Gastroesophageal sphincter (tissue), 3 donors: ENCODE data around the gene PLCL1.

Source experiments
- EP300 ChIP-seq: sonication (generic); formaldehyde crosslinking; IDR thresholded peaks from one replicate; pipeline ENCODE4 v1.6.1; 2017; ENCODE audit warnings: antibody characterized with exemption, mild to moderate bottlenecking
- POLR2A ChIP-seq, 2 donors: fragments of 450-650 bp; IDR thresholded peaks; one replicate each; pipeline ENCODE4 v1.6.1; 2017; ENCODE audit warnings: antibody characterized with exemption in 2 of 2, mild to moderate bottlenecking in 2 of 2, moderate library complexity in 1 of 2
- POLR2AphosphoS5 ChIP-seq: sonication (generic); formaldehyde crosslinking; IDR thresholded peaks from one replicate; pipeline ENCODE4 v1.6.1; 2017; ENCODE audit warnings: antibody characterized with exemption
- TF ChIP-seq, protein P1 (sequence below), 4 experiments: fragments of 200-600 bp in 2 of 4; fragments of 450-650 bp in 2 of 4; sonication (generic) in 1 of 4; IDR thresholded peaks; one replicate each; pipeline ENCODE4 v1.5.1; 2017 to 2019; ENCODE audit warnings: antibody characterized with exemption in 4 of 4, mild to moderate bottlenecking in 2 of 4, moderate library complexity in 2 of 4

DNA sequence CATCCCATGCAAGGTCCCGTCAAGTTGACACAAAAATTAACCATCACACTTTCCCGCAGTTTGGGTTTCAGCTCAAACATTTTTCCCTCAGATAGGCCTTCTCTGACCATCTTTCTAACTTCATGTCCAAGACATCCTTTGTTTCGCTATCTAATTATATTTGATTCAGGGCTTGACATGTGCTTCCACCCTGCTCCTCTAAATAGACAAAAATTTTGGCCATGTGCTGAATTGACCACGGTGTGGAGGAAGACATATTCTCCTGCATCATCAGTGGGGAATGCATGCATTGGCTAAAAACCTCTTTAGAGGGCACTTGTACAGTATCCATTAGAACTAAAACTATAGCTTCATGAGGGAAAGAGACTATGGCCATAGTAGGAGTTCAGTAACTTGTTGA is 81.2 kb downstream of the PLCL1 start:
- TF ChIP-seq, protein P1, sequence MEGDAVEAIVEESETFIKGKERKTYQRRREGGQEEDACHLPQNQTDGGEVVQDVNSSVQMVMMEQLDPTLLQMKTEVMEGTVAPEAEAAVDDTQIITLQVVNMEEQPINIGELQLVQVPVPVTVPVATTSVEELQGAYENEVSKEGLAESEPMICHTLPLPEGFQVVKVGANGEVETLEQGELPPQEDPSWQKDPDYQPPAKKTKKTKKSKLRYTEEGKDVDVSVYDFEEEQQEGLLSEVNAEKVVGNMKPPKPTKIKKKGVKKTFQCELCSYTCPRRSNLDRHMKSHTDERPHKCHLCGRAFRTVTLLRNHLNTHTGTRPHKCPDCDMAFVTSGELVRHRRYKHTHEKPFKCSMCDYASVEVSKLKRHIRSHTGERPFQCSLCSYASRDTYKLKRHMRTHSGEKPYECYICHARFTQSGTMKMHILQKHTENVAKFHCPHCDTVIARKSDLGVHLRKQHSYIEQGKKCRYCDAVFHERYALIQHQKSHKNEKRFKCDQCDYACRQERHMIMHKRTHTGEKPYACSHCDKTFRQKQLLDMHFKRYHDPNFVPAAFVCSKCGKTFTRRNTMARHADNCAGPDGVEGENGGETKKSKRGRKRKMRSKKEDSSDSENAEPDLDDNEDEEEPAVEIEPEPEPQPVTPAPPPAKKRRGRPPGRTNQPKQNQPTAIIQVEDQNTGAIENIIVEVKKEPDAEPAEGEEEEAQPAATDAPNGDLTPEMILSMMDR (IDR thresholded peaks at IDR 0.05), result no peak
- TF ChIP-seq POLR2AphosphoS5 (no peak), POLR2A (IDR thresholded peaks at IDR 0.05) (no peak), EP300 (no peak)
